Coronary artery (tissue), 2 donors: ENCODE measurements around the gene INTS13.
A peak's percentile ranks its signal among the peaks of the same experiment; 100 is the strongest.
"Not testable (repeated sequence)": the region's sequence is repeated elsewhere in the genome, so short reads cannot be mapped to it uniquely, and the experiment has no call there.

Experiments used
- DNase-seq: peaks from one replicate; pipeline ENCODE4 v3.0.0-alpha.2; 2017; ENCODE audit warnings: low spot score
- H3K27ac ChIP-seq, 2 donors: fragments of 200-600 bp; sonication (generic); one replicate each; pipeline ENCODE4 v1.5.1; 2016 to 2019
- H3K4me3 ChIP-seq: fragments of 200-600 bp; sonication (generic); 2 replicates; pipeline ENCODE4 v1.5.1; 2016; ENCODE audit warnings: mild to moderate bottlenecking, moderate library complexity
- TF ChIP-seq, protein P1 (sequence below): fragments of 200-600 bp; sonication (generic); IDR thresholded peaks from one replicate; pipeline ENCODE4 v1.5.1; 2019; ENCODE audit warnings: antibody characterized with exemption

The INTS13 gene

DNA sequence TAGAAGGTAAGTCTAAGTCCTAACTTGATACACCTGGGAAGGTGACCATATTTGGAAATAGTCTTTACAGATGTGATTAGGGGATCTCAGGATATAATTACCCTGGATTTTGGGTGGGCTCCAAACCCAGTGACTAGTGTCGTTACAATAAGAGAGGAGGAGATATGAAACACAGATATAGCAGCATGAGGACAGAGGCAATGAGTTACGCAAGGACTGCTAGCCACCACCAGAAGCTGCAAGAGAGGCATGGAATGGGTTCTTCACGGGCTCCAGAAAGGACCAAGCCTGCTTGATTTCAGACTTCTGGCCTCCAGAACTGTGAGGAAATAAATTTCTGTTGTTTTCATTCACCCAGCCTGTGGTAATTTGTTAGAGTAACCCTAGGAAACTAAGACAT lies 29.1 kb upstream of the INTS13 start:
- Histone ChIP-seq H3K27ac (no peak overlapping the region), H3K4me3 (no peak overlapping the region)
- TF ChIP-seq, protein P1, sequence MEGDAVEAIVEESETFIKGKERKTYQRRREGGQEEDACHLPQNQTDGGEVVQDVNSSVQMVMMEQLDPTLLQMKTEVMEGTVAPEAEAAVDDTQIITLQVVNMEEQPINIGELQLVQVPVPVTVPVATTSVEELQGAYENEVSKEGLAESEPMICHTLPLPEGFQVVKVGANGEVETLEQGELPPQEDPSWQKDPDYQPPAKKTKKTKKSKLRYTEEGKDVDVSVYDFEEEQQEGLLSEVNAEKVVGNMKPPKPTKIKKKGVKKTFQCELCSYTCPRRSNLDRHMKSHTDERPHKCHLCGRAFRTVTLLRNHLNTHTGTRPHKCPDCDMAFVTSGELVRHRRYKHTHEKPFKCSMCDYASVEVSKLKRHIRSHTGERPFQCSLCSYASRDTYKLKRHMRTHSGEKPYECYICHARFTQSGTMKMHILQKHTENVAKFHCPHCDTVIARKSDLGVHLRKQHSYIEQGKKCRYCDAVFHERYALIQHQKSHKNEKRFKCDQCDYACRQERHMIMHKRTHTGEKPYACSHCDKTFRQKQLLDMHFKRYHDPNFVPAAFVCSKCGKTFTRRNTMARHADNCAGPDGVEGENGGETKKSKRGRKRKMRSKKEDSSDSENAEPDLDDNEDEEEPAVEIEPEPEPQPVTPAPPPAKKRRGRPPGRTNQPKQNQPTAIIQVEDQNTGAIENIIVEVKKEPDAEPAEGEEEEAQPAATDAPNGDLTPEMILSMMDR, result no peak
- no peak for DNase-seq

DNA sequence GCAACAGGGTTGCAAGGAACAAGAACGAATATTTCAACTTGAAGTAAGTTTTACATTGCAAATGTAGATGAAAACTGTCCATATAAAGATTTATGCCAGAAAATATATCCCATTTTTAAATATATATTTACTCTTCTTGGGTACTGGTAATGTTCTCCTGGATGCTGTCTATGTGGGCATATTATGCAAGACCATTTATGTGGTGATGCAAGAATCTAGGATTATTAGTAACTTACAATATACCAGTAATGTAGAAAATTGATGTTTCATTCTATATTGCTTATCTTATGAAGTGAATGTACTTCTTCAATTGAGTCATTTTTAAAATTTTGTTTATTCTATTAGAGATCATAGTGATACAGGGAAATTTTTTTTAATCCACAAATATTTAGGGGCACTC lies 25.6 kb upstream of the INTS13 start:
- Histone ChIP-seq H3K4me3 (no peak overlapping the region), H3K27ac (no peak overlapping the region)
- TF ChIP-seq, protein P1, result no peak
- DNase-seq, result no peak

DNA sequence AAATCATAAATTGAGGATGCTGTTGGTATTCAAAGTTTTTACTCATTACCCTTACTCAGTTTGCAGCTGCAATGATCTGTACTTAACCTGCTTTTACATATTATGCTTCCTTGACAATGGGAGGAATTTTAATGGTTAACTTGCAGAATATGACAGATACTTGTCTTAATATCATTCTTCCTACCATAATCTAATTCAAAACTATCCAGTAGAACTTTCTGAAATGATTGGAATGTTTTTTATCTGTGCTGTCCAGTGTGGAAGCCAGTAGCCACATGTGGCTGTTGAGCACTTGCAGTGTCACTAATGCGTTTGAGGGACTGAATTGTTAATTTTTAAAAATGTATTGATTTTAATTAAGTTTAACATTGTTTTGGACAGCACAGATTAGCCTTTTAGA lies 24.0 kb upstream of the INTS13 start:
- no peak overlapping the region for H3K27ac ChIP-seq
- TF ChIP-seq, protein P1, result no peak
- no peak overlapping the region for H3K4me3 ChIP-seq
- no peak for DNase-seq

DNA sequence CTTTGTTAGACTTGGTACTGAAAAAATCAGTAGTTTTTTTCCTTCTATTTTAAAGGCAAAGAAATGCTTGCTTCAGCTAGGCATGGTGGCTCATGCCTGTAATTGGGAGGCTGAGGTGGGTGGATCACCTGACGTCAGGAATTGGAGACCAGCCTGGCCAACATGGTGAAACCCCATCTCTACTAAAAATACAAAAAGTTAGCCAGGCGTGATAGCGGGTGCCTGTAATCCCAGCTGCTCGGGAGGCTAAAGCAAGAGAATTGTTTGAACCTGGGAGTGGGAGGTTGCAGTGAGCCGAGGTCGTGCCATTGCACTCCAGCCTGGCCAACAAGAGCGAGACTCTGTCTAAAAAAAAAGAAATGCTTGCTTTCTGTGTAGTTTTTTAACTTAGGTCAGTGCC lies 23.6 kb upstream of the INTS13 start:
- H3K27ac ChIP-seq, DNase-seq, H3K4me3 ChIP-seq: not testable (repeated sequence)

DNA sequence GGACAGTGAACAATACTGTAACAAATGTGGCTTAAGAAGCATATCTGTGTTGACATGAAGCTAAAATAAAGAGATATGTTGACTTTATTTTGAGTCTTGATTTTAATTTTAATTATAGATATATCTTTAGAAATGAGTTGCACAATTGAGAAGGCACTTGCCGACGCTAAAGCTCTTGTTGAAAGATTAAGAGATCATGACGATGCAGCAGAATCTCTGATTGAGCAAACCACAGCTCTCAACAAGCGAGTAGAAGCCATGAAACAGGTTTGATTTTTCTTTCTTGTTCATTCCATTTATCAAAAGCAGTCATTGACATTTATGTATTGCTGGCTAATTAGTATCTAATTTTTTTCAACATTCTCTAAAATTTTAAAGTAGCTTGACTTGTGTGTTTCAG lies 16.2 kb upstream of the INTS13 start:
- TF ChIP-seq, protein P1, result no peak
- H3K27ac ChIP-seq, result no peak overlapping the region
- no peak for DNase-seq
- H3K4me3 ChIP-seq, result no peak overlapping the region

DNA sequence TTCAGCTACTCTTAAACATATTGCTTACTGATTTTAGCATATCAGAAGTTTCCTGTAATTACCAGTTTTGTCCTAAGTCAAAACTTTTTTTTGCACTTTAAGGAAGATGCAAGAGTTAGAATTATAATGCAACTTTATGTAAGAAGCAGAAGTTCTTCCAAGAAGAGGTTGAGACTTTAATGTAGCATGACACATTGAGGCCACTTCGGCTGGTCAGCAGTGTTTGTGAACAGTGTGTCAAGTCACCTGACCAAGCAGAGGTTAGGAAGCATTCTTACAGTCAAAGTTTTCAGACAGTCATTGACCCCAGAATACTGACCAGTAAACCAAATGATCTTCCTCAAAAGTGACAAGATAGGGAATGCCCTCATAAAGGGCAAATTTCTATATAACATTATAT lies 15.7 kb upstream of the INTS13 start:
- DNase-seq, result no peak
- H3K27ac ChIP-seq, result no peak overlapping the region
- H3K4me3 ChIP-seq, result no peak overlapping the region
- TF ChIP-seq, protein P1, result no peak

DNA sequence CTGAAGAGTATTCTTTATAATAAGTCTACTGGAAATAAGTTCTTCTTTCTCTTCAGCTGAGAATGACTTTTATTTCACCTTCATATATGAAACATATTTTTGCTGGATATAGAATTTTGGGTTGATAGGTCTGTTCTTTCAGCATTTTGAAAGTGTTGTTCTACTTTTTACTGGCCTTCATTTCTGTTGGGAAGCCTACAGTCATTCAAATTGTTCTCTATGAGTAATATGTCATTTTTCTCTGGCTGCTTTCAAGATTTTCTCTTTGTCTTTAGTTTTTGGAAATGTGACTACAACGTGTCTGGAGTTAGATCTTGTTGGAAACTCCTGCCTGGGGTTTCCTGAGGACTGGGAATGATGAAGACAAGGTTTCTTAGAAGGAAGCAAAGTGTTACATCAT lies 10.5 kb upstream of the INTS13 start:
- Histone ChIP-seq H3K4me3 (no peak overlapping the region), H3K27ac (no peak overlapping the region)
- TF ChIP-seq, protein P1, result no peak
- DNase-seq, result no peak

DNA sequence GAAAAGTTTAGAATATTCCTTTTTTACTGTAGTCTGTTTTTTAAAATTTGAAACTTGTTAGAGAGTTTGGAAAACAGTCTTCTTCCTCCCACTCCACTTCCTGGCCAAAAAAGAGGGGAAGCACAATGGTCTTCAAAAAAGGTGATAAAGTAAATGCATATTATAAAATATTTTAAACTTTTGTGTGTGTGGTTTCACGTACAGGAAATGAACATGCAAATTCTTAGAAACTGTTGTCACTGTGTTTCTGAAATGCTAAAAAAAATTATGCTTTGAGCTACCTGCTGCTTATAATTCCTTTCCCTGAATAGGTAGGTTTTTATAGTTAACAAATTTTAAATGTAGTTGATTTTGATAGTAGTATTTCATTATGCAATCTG lies 3.4 kb upstream of the INTS13 start:
- TF ChIP-seq, protein P1, result no peak
- Histone ChIP-seq H3K27ac (peak overlapping the region in 1 of 2 donors; percentile 5), H3K4me3 (peak overlapping the region; percentile 96)
- DNase-seq, result no peak
